Measurements from ENCODE around the gene TNIK. TPM values are rescaled to one million over a fixed set of nuclear protein-coding genes. Genes with fewer than 3 reads are reported as not detected.

The TNIK gene
- total RNA-seq, 1 donor from 2014 or later, result 17.0 TPM

- no peaks in the 10 kb centered on the region for H3K27me3 ChIP-seq (ENCODE audit: control insufficient read depth, insufficient read depth, low read length)
- peaks cover 2% of the 10 kb centered on the region for H3K36me3 ChIP-seq (ENCODE audit: control insufficient read depth, insufficient read depth, low read length)
- no peak for DNase-seq (ENCODE audit: low read depth)
- no peak for TF ChIP-seq CTCF (IDR thresholded peaks at IDR 0.05; ENCODE audit: insufficient read depth, low read length, poor library complexity, severe bottlenecking)
- H3K4me3 ChIP-seq (ENCODE audit: low read depth, low read length), result no peak overlapping the region
Observed at GRCh38 chr3:171375666-171376595, 84.3 kb downstream of the TNIK start.

GRCh38 chr3:171374661-171375285 is 85.4 kb downstream of the TNIK start:
- DNase-seq (ENCODE audit: low read depth), result no peak
- no peak for TF ChIP-seq CTCF (IDR thresholded peaks at IDR 0.05; ENCODE audit: insufficient read depth, low read length, poor library complexity, severe bottlenecking)
- no peak overlapping the region for H3K4me3 ChIP-seq (ENCODE audit: low read depth, low read length)

GRCh38 chr3:171374260-171374659 is 85.9 kb downstream of the TNIK start:
- no peak for DNase-seq (ENCODE audit: low read depth)
- H3K36me3 ChIP-seq (ENCODE audit: control insufficient read depth, insufficient read depth, low read length), result peaks cover 2% of the 10 kb centered on the region
- no peak overlapping the region for H3K4me3 ChIP-seq (ENCODE audit: low read depth, low read length)
- H3K27me3 ChIP-seq (ENCODE audit: control insufficient read depth, insufficient read depth, low read length), result no peaks in the 10 kb centered on the region
- TF ChIP-seq CTCF (IDR thresholded peaks at IDR 0.05; ENCODE audit: insufficient read depth, low read length, poor library complexity, severe bottlenecking), result no peak

More at GRCh38 chr3:171374661-171375285, 85.4 kb downstream of the TNIK start:
- Histone ChIP-seq H3K36me3 (ENCODE audit: control insufficient read depth, insufficient read depth, low read length) (peaks cover 2% of the 10 kb centered on the region), H3K27me3 (ENCODE audit: control insufficient read depth, insufficient read depth, low read length) (no peaks in the 10 kb centered on the region)

- no peak overlapping the region for H3K4me3 ChIP-seq (ENCODE audit: low read depth, low read length)
- no peak for TF ChIP-seq CTCF (IDR thresholded peaks at IDR 0.05; ENCODE audit: insufficient read depth, low read length, poor library complexity, severe bottlenecking)
- DNase-seq (ENCODE audit: low read depth), result no peak
- H3K27me3 ChIP-seq (ENCODE audit: control insufficient read depth, insufficient read depth, low read length), result no peaks in the 10 kb centered on the region
- H3K36me3 ChIP-seq (ENCODE audit: control insufficient read depth, insufficient read depth, low read length), result peaks cover 2% of the 10 kb centered on the region
Observed at GRCh38 chr3:171373711-171374110, 86.5 kb downstream of the TNIK start.

GRCh38 chr3:171372694-171373093 is 87.5 kb downstream of the TNIK start:
- no peaks in the 10 kb centered on the region for H3K27me3 ChIP-seq (ENCODE audit: control insufficient read depth, insufficient read depth, low read length)
- TF ChIP-seq CTCF (IDR thresholded peaks at IDR 0.05; ENCODE audit: insufficient read depth, low read length, poor library complexity, severe bottlenecking), result no peak
- no peak overlapping the region for H3K4me3 ChIP-seq (ENCODE audit: low read depth, low read length)
- no peak for DNase-seq (ENCODE audit: low read depth)
- peaks cover 2% of the 10 kb centered on the region for H3K36me3 ChIP-seq (ENCODE audit: control insufficient read depth, insufficient read depth, low read length)

Data from kidney epithelial cell (primary cell).